A549 (cell line): Measurements from ENCODE around the gene CAMK4. TPM values are rescaled to one million over a fixed set of nuclear protein-coding genes. Genes with fewer than 3 reads are reported as not detected.

Experiments used
- ATAC-seq, 2 experiments: fragments of 200-7000 bp in 1 of 2; fragments of >200 bp in 1 of 2; cut with Nextera tagmentation in 1 of 2; cut with Tn5 transposase in 1 of 2; 3 replicates each; pipeline versions ENCODE4 v1.8.0 to v1.9.1; 2018 to 2020; ENCODE audit warnings: mild to moderate bottlenecking in 1 of 2, moderate library complexity in 1 of 2
- CTCF ChIA-PET: fragments of 300-600 bp; sonication (Branson Sonifier 250); formaldehyde crosslinking; extraction: SDS; loops from one replicate; lab custom pipeline; 2021; ENCODE audit warnings: antibody characterized with exemption, inconsistent platforms; lab: Yijun Ruan, JAX
- POLR2A ChIA-PET: fragments of 350-600 bp; formaldehyde crosslinking; extraction: SDS; loops from one replicate; lab custom pipeline; 2021; ENCODE audit warnings: antibody characterized with exemption, inconsistent platforms; lab: Yijun Ruan, JAX
- DNase-seq, 2 experiments: peaks; one replicate each; pipeline versions ENCODE4 v3.0.0 to v3.0.0-alpha.2; 2011 to 2016; ENCODE audit warnings: low read depth in 1 of 2, low spot score in 1 of 2
- FAIRE-seq: peaks from 2 replicates; lab custom pipeline; 2011; peaks lifted over from hg19 to GRCh38; lab: Jason Lieb, UNC
- H3K27ac ChIP-seq, 2 experiments: fragments of >200 bp; sonication (Bioruptor Twin); formaldehyde crosslinking; 3 replicates each; pipeline ENCODE4 v1.5.1; 2016 to 2017
- H3K4me1 ChIP-seq: fragments of >200 bp; sonication (Bioruptor Twin); formaldehyde crosslinking; 3 replicates; pipeline ENCODE4 v1.6.1; 2016
- H3K4me2 ChIP-seq: fragments of >200 bp; sonication (Bioruptor Twin); formaldehyde crosslinking; 3 replicates; pipeline ENCODE4 v1.6.1; 2016
- H3K4me3 ChIP-seq: fragments of >200 bp; sonication (Bioruptor Twin); formaldehyde crosslinking; 3 replicates; pipeline ENCODE4 v1.5.1; 2016
- H3K9me3 ChIP-seq: fragments of >200 bp; sonication (Bioruptor Twin); formaldehyde crosslinking; 3 replicates; pipeline ENCODE4 v1.6.1; 2016
- CHD2 ChIP-seq: fragments of 150-350 bp; IDR thresholded peaks from 2 replicates; pipeline ENCODE4 v1.6.1; 2014; ENCODE audit warnings: low read length; ENCODE audit not compliant: partially characterized antibody
- FOSB ChIP-seq: fragments of 250-450 bp; sonication (Bioruptor Pico); IDR thresholded peaks from 2 replicates; pipeline ENCODE4 v1.5.0; 2020; ENCODE audit warnings: mild to moderate bottlenecking, moderate library complexity
- HDAC2 ChIP-seq: fragments of 200-600 bp; sonication (generic); IDR thresholded peaks from 2 replicates; pipeline ENCODE4 v1.6.1; 2016
- HEYL ChIP-seq: fragments of 250-450 bp; sonication (Bioruptor Pico); IDR thresholded peaks from 2 replicates; pipeline ENCODE4 v1.8.0; 2021; ENCODE audit warnings: mild to moderate bottlenecking, moderate library complexity
- KDM1A ChIP-seq: fragments of 200-600 bp; sonication (generic); IDR thresholded peaks from 2 replicates; pipeline ENCODE4 v1.6.1; 2016; ENCODE audit warnings: low read depth, mild to moderate bottlenecking
- MYC ChIP-seq: IDR thresholded peaks from 2 replicates; pipeline ENCODE4 v1.6.1; 2012; ENCODE audit warnings: mild to moderate bottlenecking, inconsistent platforms, low read length, improper control_type of control experiment, borderline replicate concordance
- POLR2AphosphoS2 ChIP-seq: conservative IDR thresholded peaks from 2 replicates; pipeline ENCODE4 v1.6.1; 2012; ENCODE audit warnings: low read length, improper control_type of control experiment, inconsistent platforms
- RARB ChIP-seq: fragments of 250-450 bp; sonication (Bioruptor Pico); IDR thresholded peaks from 2 replicates; pipeline ENCODE4 v1.8.0; 2021; ENCODE audit warnings: mild to moderate bottlenecking, moderate library complexity
- RCOR1 ChIP-seq: fragments of 150-350 bp; IDR thresholded peaks from 2 replicates; pipeline ENCODE4 v1.6.1; 2014; ENCODE audit warnings: antibody characterized with exemption, low read length, low read depth
- RNF2 ChIP-seq: fragments of 200-600 bp; sonication (generic); IDR thresholded peaks from 2 replicates; pipeline ENCODE4 v1.6.1; 2016; ENCODE audit warnings: low read depth, mild to moderate bottlenecking, antibody characterized with exemption, moderate library complexity, borderline replicate concordance
- ZC3H11A ChIP-seq: fragments of 450-650 bp; IDR thresholded peaks from 2 replicates; pipeline ENCODE4 v1.6.1; 2014; ENCODE audit warnings: antibody characterized with exemption, mild to moderate bottlenecking
- ZFP36 ChIP-seq: fragments of 450-650 bp; IDR thresholded peaks from 2 replicates; pipeline ENCODE4 v1.6.1; 2014; ENCODE audit warnings: borderline replicate concordance; ENCODE audit not compliant: partially characterized antibody
- ZSCAN20 ChIP-seq: fragments of 250-450 bp; sonication (Bioruptor Pico); IDR thresholded peaks from 2 replicates; pipeline ENCODE4 v1.8.0; 2022; ENCODE audit warnings: mild to moderate bottlenecking, moderate library complexity
- WGBS: methylation state at CpG from one replicate; pipeline ENCODE4 v1.1.6; 2017; ENCODE audit errors: missing lambda C conversion rate; 5-methylcytosine and 5-hydroxymethylcytosine counted together
- polyA plus RNA-seq, 4 experiments: library from polyadenylated mRNA; depleted of rRNA in 3 of 4; stranded (reverse); fragments of >200 nt; fragmentation: RNase III in 1 of 4; extraction: RNeasy Plus Mini Kit Qiagen cat#74134 plus additional on column Dnase treatment in 1 of 4; gene quantifications; 2 replicates in 3 of 4; 3 replicates in 1 of 4; pipeline ENCODE4 v1.2.3, GENCODE V29; 2011 to 2017
- TF ChIP-seq, protein P1 (sequence below): fragments of 250-450 bp; sonication (Bioruptor Pico); IDR thresholded peaks from 2 replicates; pipeline ENCODE4 v1.5.0; 2020; ENCODE audit warnings: low read depth, mild to moderate bottlenecking, moderate library complexity
- TF ChIP-seq, protein P2 (sequence below): fragments of >200 bp; sonication (Bioruptor Twin); formaldehyde crosslinking; IDR thresholded peaks from 3 replicates; pipeline ENCODE4 v1.6.1; 2016
- TF ChIP-seq, protein P3 (sequence below): fragments of >200 bp; sonication (Bioruptor Twin); formaldehyde crosslinking; IDR thresholded peaks from 2 replicates; pipeline ENCODE4 v1.6.1; 2016
- TF ChIP-seq, protein P4 (sequence below): fragments of 200-600 bp; sonication (generic); IDR thresholded peaks from 2 replicates; pipeline ENCODE4 v1.6.1; 2016; ENCODE audit warnings: antibody characterized with exemption, mild to moderate bottlenecking, moderate library complexity
- TF ChIP-seq, protein P5 (sequence below): fragments of >200 bp; sonication (Bioruptor Twin); formaldehyde crosslinking; IDR thresholded peaks from 3 replicates; pipeline ENCODE4 v1.5.1; 2016

Gene CAMK4
- polyA plus RNA-seq, 2 of the 4 experiments (the other 2 are of a cell fraction), result not detected

DNA sequence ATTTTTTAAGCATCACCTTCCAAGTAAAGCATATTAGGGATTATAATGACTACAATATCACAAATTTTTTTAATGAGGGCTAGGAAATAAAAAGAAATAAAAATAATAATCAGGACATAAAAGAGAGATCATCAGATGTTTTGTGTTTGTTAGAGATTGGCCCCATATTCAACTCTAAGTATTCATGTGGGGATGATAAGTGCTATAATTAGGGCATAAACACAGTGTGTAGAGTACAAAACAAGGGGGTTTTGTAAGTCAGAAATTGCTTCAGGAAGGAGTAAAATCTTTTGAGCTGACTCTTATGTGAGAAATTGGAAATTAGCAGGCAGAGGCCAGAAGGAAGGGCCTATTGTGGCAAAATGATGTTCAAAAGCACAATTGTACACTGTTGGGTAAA, 160.9 kb downstream of the CAMK4 start:
- no peak overlapping the region for H3K27ac ChIP-seq
- POLR2A ChIA-PET, result no interaction called here
- DNase-seq (no peak), FAIRE-seq (no peak), ATAC-seq (no peak)
- H3K4me3 ChIP-seq, result no peak overlapping the region
- H3K4me2 ChIP-seq, result no peak overlapping the region
- no peaks in the 10 kb centered on the region for H3K4me1 ChIP-seq
- CTCF ChIA-PET, result interaction anchor here (1.5 kb wide), 1 partner anchor 47 kb away, joined by 3 read pairs; no protein-coding TSS in a partner anchor
- H3K9me3 ChIP-seq, result no peaks in the 10 kb centered on the region
- TF ChIP-seq, protein P1, sequence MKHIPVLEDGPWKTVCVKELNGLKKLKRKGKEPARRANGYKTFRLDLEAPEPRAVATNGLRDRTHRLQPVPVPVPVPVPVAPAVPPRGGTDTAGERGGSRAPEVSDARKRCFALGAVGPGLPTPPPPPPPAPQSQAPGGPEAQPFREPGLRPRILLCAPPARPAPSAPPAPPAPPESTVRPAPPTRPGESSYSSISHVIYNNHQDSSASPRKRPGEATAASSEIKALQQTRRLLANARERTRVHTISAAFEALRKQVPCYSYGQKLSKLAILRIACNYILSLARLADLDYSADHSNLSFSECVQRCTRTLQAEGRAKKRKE (CRISPR knock-in tag), result no peak
- no peak for TF ChIP-seq MYC
- no peak for TF ChIP-seq HDAC2
- TF ChIP-seq, protein P2, sequence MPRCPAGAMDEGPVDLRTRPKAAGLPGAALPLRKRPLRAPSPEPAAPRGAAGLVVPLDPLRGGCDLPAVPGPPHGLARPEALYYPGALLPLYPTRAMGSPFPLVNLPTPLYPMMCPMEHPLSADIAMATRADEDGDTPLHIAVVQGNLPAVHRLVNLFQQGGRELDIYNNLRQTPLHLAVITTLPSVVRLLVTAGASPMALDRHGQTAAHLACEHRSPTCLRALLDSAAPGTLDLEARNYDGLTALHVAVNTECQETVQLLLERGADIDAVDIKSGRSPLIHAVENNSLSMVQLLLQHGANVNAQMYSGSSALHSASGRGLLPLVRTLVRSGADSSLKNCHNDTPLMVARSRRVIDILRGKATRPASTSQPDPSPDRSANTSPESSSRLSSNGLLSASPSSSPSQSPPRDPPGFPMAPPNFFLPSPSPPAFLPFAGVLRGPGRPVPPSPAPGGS, result no peak
- no peak for TF ChIP-seq POLR2AphosphoS2
- TF ChIP-seq ZFP36, result no peak
- TF ChIP-seq RARB (CRISPR knock-in tag), result no peak

DNA sequence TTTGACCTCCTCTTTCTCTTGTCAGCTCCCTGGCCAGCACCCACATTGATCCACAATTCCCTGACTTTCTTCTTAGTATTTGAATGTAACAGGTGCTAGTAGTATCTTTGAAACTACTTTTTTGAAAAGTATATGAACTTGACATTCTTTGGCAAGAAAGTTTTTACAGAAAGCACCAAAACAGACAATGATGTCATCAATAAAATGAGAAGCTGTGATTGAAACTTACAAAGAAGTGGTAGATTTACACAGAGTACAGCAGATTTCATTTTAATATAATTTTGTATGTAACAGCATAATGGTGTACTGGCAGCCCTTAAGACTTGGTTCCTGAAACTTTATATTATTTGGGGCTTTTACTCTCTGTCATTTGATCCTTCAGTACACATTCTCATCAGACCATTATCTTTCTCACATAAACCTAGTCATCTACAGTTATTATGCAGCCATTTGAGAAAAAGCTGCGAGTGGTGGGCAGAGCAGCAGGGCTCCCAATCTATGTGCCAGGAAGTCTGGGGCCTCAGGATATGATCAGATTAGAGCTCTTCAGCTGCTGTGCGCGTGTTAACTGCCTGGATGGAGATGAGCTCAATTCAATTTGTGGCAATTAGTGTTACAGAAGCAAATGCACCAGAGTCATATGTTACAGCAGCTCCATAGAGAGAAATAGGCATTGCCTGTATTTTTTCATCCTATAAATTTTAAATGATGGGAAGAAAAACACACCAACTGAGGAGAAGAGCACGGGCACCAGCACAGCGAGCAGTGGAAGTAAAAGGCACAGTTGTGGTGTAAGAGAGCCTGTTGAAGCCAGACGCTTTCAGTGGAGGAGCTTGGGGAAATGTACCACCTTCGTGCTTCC, 162.0 kb downstream of the CAMK4 start:
- CTCF ChIA-PET, result interaction anchor here (1.5 kb wide), 1 partner anchor 49 kb away, joined by 3 read pairs; no protein-coding TSS in a partner anchor
- TF ChIP-seq CHD2, result no peak
- TF ChIP-seq, protein P1 (CRISPR knock-in tag), result no peak
- TF ChIP-seq, protein P3, sequence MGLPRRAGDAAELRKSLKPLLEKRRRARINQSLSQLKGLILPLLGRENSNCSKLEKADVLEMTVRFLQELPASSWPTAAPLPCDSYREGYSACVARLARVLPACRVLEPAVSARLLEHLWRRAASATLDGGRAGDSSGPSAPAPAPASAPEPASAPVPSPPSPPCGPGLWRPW, result no peak
- TF ChIP-seq ZC3H11A, result no peak
- TF ChIP-seq, protein P4, sequence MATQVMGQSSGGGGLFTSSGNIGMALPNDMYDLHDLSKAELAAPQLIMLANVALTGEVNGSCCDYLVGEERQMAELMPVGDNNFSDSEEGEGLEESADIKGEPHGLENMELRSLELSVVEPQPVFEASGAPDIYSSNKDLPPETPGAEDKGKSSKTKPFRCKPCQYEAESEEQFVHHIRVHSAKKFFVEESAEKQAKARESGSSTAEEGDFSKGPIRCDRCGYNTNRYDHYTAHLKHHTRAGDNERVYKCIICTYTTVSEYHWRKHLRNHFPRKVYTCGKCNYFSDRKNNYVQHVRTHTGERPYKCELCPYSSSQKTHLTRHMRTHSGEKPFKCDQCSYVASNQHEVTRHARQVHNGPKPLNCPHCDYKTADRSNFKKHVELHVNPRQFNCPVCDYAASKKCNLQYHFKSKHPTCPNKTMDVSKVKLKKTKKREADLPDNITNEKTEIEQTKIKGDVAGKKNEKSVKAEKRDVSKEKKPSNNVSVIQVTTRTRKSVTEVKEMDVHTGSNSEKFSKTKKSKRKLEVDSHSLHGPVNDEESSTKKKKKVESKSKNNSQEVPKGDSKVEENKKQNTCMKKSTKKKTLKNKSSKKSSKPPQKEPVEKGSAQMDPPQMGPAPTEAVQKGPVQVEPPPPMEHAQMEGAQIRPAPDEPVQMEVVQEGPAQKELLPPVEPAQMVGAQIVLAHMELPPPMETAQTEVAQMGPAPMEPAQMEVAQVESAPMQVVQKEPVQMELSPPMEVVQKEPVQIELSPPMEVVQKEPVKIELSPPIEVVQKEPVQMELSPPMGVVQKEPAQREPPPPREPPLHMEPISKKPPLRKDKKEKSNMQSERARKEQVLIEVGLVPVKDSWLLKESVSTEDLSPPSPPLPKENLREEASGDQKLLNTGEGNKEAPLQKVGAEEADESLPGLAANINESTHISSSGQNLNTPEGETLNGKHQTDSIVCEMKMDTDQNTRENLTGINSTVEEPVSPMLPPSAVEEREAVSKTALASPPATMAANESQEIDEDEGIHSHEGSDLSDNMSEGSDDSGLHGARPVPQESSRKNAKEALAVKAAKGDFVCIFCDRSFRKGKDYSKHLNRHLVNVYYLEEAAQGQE, result no peak
- TF ChIP-seq HEYL (CRISPR knock-in tag), result no peak
- TF ChIP-seq, protein P5, sequence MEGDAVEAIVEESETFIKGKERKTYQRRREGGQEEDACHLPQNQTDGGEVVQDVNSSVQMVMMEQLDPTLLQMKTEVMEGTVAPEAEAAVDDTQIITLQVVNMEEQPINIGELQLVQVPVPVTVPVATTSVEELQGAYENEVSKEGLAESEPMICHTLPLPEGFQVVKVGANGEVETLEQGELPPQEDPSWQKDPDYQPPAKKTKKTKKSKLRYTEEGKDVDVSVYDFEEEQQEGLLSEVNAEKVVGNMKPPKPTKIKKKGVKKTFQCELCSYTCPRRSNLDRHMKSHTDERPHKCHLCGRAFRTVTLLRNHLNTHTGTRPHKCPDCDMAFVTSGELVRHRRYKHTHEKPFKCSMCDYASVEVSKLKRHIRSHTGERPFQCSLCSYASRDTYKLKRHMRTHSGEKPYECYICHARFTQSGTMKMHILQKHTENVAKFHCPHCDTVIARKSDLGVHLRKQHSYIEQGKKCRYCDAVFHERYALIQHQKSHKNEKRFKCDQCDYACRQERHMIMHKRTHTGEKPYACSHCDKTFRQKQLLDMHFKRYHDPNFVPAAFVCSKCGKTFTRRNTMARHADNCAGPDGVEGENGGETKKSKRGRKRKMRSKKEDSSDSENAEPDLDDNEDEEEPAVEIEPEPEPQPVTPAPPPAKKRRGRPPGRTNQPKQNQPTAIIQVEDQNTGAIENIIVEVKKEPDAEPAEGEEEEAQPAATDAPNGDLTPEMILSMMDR, result no peak
- TF ChIP-seq RNF2, result no peak
- no peak for TF ChIP-seq RCOR1
- no peak for TF ChIP-seq KDM1A
- TF ChIP-seq HDAC2, result no peak
- TF ChIP-seq FOSB, result no peak
- TF ChIP-seq ZSCAN20 (CRISPR knock-in tag), result no peak
- no peaks in the 10 kb centered on the region for H3K9me3 ChIP-seq
- DNase-seq (no peak), FAIRE-seq (no peak), ATAC-seq (no peak)
- WGBS, result 16% methylated on average over 7 of the region's 7 CpGs
- no peak overlapping the region for H3K27ac ChIP-seq
- no peak overlapping the region for H3K4me3 ChIP-seq
- H3K4me1 ChIP-seq, result no peaks in the 10 kb centered on the region
- no peak overlapping the region for H3K4me2 ChIP-seq
- POLR2A ChIA-PET, result no interaction called here
